ENCODE data around the gene RRAD.

RRAD gene

DNA sequence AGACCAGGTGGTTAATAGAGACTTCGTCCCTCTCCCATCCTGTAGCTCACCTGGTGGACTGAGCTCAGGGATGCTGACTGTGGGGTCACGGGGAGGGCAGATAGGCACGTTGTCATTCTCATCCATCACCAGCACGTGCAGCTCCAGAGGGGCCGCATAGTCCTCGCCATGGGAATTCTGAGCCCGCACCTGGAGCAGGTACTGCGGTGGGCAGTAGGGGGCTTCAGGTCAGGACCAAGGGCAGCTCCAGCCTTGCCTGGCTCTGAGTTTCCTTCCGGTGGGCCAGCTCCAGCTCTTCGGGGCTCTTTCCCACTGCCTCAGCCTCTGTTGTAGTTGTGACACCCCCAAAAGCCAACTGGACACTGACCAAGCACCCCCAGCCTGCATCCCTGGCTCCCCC is 12.3 kb downstream of the RRAD start:
- no peak for DNase-seq

GRCh38 chr16:66911801-66912200 is 13.5 kb downstream of the RRAD start:
- DNase-seq: no peak

- DNase-seq: no peak
Measured at GRCh38 chr16:66911112-66911511, 14.2 kb downstream of the RRAD start.

DNA sequence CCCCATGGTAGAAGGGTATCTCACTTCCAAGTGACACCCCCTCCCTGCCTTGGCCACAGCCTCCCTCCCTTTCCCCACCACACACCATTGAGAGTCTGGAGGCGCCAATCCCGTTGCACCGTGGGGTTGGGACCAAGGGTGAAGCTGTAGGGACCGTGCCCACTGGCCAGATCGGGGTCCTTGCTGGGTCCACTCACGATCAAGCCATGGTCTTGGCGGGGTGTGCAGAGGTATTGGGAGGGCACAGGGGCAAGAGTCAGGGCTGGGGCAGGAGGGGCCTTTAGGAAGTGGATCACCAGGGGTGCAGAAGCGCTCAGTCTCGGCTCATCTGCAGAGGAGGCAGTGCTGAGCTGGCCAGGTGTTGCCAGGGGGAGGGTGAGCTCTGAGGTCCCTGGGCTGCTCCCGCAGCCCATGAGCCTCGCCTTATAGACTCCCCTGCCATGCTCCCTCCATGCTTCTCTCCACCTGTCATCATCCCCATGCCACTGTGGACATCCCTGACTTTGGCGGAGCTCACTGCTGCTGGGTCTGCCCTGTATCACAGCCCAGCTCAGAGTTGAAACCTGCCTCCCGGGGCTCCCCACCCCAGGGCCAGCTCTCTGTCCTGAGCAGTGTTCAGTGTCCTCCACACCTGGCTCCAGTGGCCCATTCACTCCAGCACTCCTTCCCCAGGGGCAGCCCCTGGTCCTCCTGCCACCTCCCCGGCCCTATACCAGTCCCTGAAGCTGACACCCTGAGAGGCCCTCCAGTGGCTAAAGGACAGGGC is 15.0 kb downstream of the RRAD start:
- DNase-seq: no peak

GRCh38 chr16:66908762-66909559 is 16.4 kb downstream of the RRAD start:
- DNase-seq: no peak

DNA sequence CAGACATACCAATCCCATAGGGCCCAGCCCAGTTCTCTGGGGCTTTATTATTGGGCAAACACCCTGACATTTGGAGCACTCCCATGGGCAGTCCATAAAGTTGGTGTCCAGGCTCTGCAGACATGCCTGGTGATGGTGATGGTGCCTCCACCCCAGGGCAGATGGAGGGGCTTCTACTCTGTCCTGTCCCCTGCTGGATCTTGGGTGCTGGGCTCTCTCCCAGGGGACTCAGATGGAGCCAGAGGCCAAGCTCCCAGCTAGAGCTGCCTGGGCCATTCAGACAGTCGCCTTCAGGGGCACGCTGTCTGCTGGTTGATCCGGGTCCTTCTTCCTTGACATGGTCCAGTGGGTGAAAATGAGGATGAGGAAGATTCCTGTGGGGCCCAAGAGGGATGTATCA is 17.2 kb downstream of the RRAD start:
- no peak for DNase-seq

DNA sequence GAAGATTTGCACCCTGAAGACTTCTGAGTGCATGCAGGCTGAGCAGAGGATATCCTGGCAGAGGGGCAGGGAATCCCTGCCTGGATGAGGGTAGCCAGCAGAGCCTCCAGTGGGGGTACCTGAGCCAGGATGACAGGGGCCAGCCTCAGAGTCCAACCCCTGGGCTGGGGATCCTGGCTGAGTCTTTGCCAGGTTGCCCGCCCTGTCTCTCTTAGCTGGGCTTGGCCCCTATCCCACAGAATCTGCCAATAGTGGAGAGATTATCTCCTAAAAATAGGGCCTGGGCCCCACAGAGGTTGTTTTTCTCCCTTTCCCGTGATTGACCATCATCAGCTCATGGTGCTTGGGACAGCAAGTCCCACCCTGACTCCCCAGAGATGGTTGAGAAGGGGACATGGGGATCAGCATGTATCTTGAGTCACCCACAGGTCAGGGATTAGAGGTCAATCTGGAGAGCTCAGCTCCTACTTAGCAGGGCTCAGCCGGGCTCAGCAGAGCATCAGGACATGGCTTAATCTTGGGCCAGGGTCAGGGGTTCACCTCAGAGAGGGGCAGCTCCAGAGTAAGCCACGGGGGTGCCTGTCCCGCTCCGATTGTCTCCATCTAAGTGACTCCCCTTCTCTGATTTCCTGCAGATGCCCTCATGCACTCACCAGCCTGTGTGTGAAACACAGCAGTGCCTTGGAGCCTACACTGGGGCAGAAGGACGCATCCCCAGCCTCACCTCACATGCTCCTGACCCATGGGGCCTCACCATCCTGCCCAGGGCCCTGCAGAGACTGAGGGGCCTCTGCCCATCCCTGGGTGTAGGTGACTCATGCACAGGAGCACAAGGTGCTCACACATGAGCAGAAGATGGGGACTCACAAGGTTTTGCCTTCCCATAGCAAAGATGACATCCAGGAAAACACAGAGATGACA is 18.2 kb downstream of the RRAD start:
- DNase-seq: no peak

DNA sequence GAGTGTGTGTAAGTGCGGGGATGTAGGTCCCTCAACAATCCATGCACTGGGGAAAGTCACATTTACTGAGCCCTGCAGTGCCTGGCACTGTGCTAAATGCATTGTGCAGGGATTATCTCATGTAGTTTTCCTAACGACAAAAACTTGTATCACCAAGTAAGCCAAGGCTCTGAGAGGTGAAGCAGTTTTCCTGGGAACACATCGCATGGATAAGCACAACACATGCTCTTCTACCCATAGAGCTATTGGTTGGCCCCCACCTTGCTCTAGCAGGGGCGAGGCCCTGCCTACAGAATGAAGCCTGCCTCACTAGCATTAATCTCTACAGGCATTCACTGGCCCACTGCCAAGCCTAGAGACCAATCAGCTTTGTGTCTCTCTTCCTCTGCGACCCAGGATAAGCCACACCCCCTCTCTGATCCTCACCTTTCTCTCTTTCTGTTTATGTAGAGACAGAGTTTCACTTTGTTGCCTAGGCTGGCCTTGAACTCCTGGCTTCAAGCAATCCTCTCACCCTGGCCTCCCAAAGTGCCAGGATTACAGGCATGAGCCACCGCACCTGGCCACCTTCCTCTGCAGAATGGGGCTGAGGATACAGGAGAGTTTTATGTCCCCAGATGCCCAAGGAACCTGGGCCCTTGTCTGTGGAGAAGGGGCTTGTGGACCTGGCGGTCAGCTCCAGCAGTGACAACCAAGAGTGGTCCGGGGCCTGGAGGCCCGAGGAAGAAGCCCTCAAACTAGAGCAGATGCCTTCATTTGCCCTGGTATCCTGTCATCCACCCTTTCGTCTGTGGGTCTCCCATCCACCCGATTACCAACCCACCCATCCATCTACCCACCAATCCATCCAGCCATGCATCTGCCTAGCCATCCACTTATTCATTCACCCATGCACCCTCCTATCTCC is 19.4 kb downstream of the RRAD start:
- DNase-seq: no peak

DNA sequence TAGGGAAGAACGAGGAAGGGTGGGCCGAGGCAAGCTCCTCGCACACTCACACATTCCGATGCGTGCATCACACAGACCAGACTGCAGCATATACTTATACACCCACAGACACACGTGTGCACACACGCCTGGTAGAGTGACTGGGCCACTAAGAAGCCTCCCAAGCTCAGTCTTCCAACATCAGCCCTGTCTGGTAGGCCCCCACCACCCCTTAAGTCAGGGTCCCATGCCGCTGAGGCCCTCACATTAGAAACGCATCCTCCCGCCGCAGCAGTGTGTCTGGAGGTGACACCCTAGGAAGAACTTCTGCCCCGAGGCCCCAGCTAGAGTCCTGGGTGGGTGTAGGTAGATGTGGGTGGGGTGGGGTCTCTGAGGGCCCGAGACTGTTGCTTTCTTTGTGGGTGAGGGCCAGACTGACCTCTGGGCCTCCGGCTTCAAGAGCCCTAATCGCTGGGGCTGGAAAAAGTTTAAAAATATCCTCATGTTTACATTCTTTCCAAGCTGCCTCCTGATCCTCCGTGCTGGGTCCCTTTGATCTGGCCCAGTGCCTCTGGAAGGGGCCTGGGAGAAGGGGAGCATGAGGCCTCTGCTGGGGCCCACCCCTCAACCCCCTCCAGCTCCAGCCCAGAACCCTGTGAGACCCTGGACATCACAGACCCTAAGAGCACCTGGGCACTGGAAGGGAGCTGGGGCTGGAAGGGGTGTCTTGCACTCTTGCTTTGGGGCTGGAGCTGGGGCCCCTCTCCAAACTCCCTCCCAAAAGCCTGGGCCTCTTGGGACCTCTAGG is 20.3 kb downstream of the RRAD start:
- DNase-seq: no peak

- no peak for DNase-seq
Measured at GRCh38 chr16:66904428-66904845, 20.9 kb downstream of the RRAD start.

- DNase-seq: no peak
Measured at GRCh38 chr16:66903544-66904427, 21.5 kb downstream of the RRAD start.

- DNase-seq: no peak
Measured at GRCh38 chr16:66902648-66903543, 22.4 kb downstream of the RRAD start.

- no peak for DNase-seq
Measured at GRCh38 chr16:66901626-66902025, 23.7 kb downstream of the RRAD start.

DNA sequence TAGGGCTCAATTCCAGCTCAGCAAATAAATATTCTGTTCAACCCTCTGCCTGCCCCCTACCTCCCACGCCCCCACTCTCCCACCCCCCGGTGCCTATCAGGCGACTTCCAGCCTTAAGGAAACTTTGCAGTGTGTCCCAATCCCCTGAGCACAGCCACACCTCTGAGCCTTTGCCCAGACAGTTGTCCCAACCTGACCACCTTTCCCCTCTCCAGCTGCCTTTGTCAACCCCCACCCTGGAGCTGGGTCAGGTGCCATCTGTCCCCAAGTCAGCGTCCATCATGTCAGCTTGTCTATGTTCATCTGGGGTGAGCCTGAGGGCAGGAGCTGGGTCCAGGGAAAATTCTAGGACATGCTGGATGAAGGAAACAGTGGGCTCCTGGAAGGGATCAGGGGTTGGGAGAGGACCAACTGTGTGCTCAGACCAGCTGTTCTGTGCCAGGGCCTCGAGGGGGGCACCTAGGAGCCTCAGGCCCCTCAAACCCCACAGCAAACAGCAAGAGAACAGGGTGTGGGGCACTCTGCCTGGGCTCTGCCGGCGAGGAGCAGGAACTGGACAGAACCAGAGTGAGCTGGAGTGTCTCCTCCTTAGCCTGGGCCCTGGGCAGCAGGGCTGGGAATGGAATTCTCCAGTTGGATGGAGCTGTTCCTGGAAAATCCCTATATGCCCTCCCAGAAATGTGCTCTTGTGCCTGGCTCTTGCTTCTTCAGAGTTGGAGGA is 24.5 kb downstream of the RRAD start:
- no peak for DNase-seq

- DNase-seq: no peak
Measured at GRCh38 chr16:66899945-66900710, 25.2 kb downstream of the RRAD start.

- DNase-seq: no peak
Measured at GRCh38 chr16:66899310-66899944, 25.9 kb downstream of the RRAD start.

GRCh38 chr16:66898933-66899309 is 26.4 kb downstream of the RRAD start:
- no peak for DNase-seq
